IMR-90 (cell line): ENCODE measurements around the gene UBE2N.

Experiments used
- BHLHE40 ChIP-seq: fragments of 150-350 bp; IDR thresholded peaks from 2 replicates; pipeline ENCODE4 v1.6.1; 2016; ENCODE audit warnings: mild to moderate bottlenecking, low read depth, low read length
- CEBPB ChIP-seq: IDR thresholded peaks from 2 replicates; pipeline ENCODE4 v1.6.1; 2012; ENCODE audit warnings: low read depth, low read length, improper control_type of control experiment
- CHD1 ChIP-seq: IDR thresholded peaks from 2 replicates; pipeline ENCODE4 v1.6.1; 2012; ENCODE audit warnings: low read depth, low read length, improper control_type of control experiment
- FOS ChIP-seq: fragments of 150-350 bp; IDR thresholded peaks from 2 replicates; pipeline ENCODE4 v1.6.1; 2016; ENCODE audit warnings: low read depth, low read length
- MAFK ChIP-seq: IDR thresholded peaks from 2 replicates; pipeline ENCODE4 v1.6.1; 2012; ENCODE audit warnings: low read depth, low read length, improper control_type of control experiment
- MXI1 ChIP-seq: IDR thresholded peaks from 2 replicates; pipeline ENCODE4 v1.6.1; 2012; ENCODE audit warnings: low read depth, mild to moderate bottlenecking, low read length, moderate library complexity, borderline replicate concordance
- POLR2A ChIP-seq: IDR thresholded peaks from 2 replicates; pipeline ENCODE4 v1.6.1; 2012; ENCODE audit warnings: mild to moderate bottlenecking, low read depth, low read length
- RAD21 ChIP-seq: IDR thresholded peaks from 2 replicates; pipeline ENCODE4 v1.6.1; 2012; ENCODE audit warnings: low read length, improper control_type of control experiment
- RFX5 ChIP-seq: IDR thresholded peaks from 2 replicates; pipeline ENCODE4 v1.8.0; 2012; ENCODE audit warnings: low read depth, mild to moderate bottlenecking, low read length, moderate library complexity
- SMC3 ChIP-seq: fragments of 150-350 bp; IDR thresholded peaks from 2 replicates; pipeline ENCODE4 v1.6.1; 2016; ENCODE audit warnings: low read depth, mild to moderate bottlenecking, antibody characterized with exemption, low read length, moderate library complexity
- TF ChIP-seq, protein P1 (sequence below): conservative IDR thresholded peaks from 2 replicates; pipeline ENCODE4 v1.5.1; 2012; ENCODE audit warnings: mild to moderate bottlenecking, low read depth, low read length, improper control_type of control experiment
- TF ChIP-seq, protein P2 (sequence below): fragments of 150-350 bp; IDR thresholded peaks from 2 replicates; pipeline ENCODE4 v1.6.1; 2017; ENCODE audit warnings: mild to moderate bottlenecking, antibody characterized with exemption, low read length, low read depth

DNA sequence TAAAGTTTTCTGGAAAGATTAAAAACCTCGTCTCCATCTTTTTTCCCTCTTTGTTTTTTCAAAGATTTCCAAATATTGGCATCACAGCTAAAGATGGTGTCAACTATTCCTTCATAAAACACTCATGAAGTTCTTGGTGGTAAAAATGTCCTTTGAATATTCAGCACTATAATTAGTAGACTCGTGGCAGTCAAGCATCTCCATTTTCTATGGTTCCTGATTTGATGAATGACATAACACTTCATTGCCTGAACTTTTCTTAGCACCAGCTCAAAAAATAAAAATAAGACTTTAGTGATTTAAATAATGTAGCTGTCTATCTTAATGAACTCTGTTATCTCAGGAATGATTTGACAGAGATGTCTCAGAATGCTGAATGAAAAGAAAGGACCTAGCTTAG is 19.7 kb downstream of the UBE2N start:
- TF ChIP-seq POLR2A = no peak
- TF ChIP-seq, protein P1, sequence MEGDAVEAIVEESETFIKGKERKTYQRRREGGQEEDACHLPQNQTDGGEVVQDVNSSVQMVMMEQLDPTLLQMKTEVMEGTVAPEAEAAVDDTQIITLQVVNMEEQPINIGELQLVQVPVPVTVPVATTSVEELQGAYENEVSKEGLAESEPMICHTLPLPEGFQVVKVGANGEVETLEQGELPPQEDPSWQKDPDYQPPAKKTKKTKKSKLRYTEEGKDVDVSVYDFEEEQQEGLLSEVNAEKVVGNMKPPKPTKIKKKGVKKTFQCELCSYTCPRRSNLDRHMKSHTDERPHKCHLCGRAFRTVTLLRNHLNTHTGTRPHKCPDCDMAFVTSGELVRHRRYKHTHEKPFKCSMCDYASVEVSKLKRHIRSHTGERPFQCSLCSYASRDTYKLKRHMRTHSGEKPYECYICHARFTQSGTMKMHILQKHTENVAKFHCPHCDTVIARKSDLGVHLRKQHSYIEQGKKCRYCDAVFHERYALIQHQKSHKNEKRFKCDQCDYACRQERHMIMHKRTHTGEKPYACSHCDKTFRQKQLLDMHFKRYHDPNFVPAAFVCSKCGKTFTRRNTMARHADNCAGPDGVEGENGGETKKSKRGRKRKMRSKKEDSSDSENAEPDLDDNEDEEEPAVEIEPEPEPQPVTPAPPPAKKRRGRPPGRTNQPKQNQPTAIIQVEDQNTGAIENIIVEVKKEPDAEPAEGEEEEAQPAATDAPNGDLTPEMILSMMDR = no peak
- TF ChIP-seq RFX5 = no peak
- TF ChIP-seq MAFK = no peak
- TF ChIP-seq, protein P2, sequence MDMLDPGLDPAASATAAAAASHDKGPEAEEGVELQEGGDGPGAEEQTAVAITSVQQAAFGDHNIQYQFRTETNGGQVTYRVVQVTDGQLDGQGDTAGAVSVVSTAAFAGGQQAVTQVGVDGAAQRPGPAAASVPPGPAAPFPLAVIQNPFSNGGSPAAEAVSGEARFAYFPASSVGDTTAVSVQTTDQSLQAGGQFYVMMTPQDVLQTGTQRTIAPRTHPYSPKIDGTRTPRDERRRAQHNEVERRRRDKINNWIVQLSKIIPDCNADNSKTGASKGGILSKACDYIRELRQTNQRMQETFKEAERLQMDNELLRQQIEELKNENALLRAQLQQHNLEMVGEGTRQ = no peak
- TF ChIP-seq RAD21 = no peak
- no peak for TF ChIP-seq SMC3
- no peak for TF ChIP-seq FOS
- TF ChIP-seq MXI1 = no peak
- no peak for TF ChIP-seq BHLHE40
- no peak for TF ChIP-seq CHD1
- no peak for TF ChIP-seq CEBPB
